Tongue (tissue), 2 donors: ENCODE data around the gene PGS1. TPM values are rescaled to one million over a fixed set of nuclear protein-coding genes. Genes with fewer than 3 reads are reported as not detected.
"Not testable (repeated sequence)": the region's sequence is repeated elsewhere in the genome, so short reads cannot be mapped to it uniquely, and the experiment has no call there.

Source experiments
- DNase-seq: peaks from one replicate; pipeline ENCODE4 v3.0.0-alpha.2; 2015
- total RNA-seq: library from RNA; depleted of rRNA; stranded (reverse); fragments of >200 nt; gene quantifications from one replicate; pipeline ENCODE4 v1.2.3, GENCODE V29; 2014

PGS1 gene
- total RNA-seq: 37.7 TPM

GRCh38 chr17:78378225-78379130, at the start of gene PGS1:
Gene PGS1, plus strand, starts transcription at chr17:78378649. Its CDS starts 17 bp downstream, at chr17:78378666.
- peak; percentile 89 for DNase-seq

- peak; percentile 60 for DNase-seq
Observed at GRCh38 chr17:78329263-78330059, 49.0 kb upstream of the PGS1 start.

- DNase-seq: peak; percentile 40
Observed at GRCh38 chr17:78330570-78331224, 47.8 kb upstream of the PGS1 start.

GRCh38 chr17:78331355-78331754, 47.1 kb upstream of the PGS1 start:
- DNase-seq: not testable (repeated sequence)

GRCh38 chr17:78332991-78333390, 45.5 kb upstream of the PGS1 start:
- no peak for DNase-seq

GRCh38 chr17:78335209-78335608, 43.2 kb upstream of the PGS1 start:
- no peak for DNase-seq

GRCh38 chr17:78337244-78338109, 41.0 kb upstream of the PGS1 start:
- no peak for DNase-seq

- no peak for DNase-seq
Observed at GRCh38 chr17:78338486-78339259, 39.8 kb upstream of the PGS1 start.

GRCh38 chr17:78340183-78340955, 38.1 kb upstream of the PGS1 start:
- no peak for DNase-seq

- peak; percentile 86 for DNase-seq
Observed at GRCh38 chr17:78341559-78342448, 36.6 kb upstream of the PGS1 start.

GRCh38 chr17:78342449-78343186, 35.8 kb upstream of the PGS1 start:
- DNase-seq: peak; percentile 89

GRCh38 chr17:78343187-78343542, 35.3 kb upstream of the PGS1 start:
- DNase-seq: peak; percentile 92

- no peak for DNase-seq
Observed at GRCh38 chr17:78343543-78344201, 34.8 kb upstream of the PGS1 start.

- DNase-seq: no peak
Observed at GRCh38 chr17:78344666-78345065, 33.8 kb upstream of the PGS1 start.

- DNase-seq: no peak
Observed at GRCh38 chr17:78345172-78345571, 33.3 kb upstream of the PGS1 start.

GRCh38 chr17:78345791-78346494, 32.5 kb upstream of the PGS1 start:
- no peak for DNase-seq
